ENCODE measurements around the gene INHBB.

DNA sequence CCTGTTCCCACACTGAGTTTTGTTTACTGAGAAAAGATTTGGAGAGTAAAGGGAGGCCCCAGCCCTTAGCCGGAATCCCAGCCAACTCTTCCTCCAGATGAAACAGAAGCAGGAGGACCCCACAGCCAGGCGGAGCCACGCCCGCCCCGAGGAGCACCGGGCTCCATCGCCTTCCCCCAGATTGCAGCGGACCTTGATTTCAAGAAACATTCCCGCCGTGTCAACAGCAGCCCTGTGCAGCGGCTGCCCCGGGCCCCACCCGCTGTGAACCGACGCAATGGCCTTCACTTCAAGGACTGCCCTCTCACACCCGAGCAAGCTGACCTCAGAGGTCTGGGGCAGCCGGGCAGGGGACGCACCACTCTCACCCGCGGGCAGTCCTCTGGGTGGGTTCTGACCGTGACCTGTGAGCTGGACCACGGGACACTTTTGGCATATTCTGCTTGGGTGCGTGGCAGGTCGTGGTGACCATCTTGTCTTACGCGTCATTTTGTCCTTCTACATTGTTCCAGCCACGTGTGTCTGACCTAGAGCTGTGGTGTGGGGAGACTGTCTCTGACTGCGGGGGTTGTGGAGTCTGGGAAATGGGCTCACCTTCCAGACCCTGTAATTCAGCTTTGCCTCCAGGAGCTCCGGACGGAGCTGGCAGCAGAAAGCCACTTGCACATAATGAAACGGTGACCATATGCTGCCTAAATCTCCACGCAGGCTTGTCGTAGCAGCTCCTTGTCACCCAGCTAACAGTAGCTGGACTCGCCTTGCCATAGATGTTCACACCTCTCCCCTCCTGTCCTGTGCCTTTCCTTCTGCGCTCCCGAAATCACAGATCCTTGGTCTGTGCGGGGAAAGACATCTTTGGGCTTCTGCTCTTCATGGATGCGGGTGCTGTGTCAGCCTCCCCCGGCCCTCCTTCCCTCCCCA lies 32.0 kb upstream of the INHBB start:
- TF ChIP-seq POLR2AphosphoS5 (IDR thresholded peaks at IDR 0.05) (no peak), POLR2A (IDR thresholded peaks at IDR 0.05) (no peak), EP300 (IDR thresholded peaks at IDR 0.05) (no peak)
- TF ChIP-seq, protein P1, sequence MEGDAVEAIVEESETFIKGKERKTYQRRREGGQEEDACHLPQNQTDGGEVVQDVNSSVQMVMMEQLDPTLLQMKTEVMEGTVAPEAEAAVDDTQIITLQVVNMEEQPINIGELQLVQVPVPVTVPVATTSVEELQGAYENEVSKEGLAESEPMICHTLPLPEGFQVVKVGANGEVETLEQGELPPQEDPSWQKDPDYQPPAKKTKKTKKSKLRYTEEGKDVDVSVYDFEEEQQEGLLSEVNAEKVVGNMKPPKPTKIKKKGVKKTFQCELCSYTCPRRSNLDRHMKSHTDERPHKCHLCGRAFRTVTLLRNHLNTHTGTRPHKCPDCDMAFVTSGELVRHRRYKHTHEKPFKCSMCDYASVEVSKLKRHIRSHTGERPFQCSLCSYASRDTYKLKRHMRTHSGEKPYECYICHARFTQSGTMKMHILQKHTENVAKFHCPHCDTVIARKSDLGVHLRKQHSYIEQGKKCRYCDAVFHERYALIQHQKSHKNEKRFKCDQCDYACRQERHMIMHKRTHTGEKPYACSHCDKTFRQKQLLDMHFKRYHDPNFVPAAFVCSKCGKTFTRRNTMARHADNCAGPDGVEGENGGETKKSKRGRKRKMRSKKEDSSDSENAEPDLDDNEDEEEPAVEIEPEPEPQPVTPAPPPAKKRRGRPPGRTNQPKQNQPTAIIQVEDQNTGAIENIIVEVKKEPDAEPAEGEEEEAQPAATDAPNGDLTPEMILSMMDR (IDR thresholded peaks at IDR 0.05) = no peak
